ENCODE data around the gene DCHS2.

- no peak for TF ChIP-seq TAF1 (IDR thresholded peaks at IDR 0.05; ENCODE audit: borderline replicate concordance, insufficient read depth, low read length)
- no peak for TF ChIP-seq SIN3A (IDR thresholded peaks at IDR 0.05; ENCODE audit: borderline replicate concordance, insufficient read depth, low read length)
- no peak for TF ChIP-seq POLR2AphosphoS5 (IDR thresholded peaks at IDR 0.05; ENCODE audit: low read depth, low read length)
- no peak for TF ChIP-seq FOXP2 (optimal IDR thresholded peaks at IDR 0.05; ENCODE audit: borderline replicate concordance, extremely low read depth, extremely low read length, insufficient read depth)
- TF ChIP-seq REST (IDR thresholded peaks at IDR 0.05; ENCODE audit: insufficient read depth in 1 of 2, low read depth in 2 of 2, low read length in 2 of 2) = no peak
Measured at GRCh38 chr4:154292589-154292988, 199.0 kb downstream of the DCHS2 start.
